OCI-LY3 (cell line): ENCODE data around the gene MAK.
"Not testable (repeated sequence)": the region's sequence is repeated elsewhere in the genome, so short reads cannot be mapped to it uniquely, and the experiment has no call there.

Experiments
- H2AFZ ChIP-seq: fragments of 200-600, 300-600 bp; shearing (Covaris generic); 2 replicates; pipeline ENCODE4 v1.6.0; 2014; ENCODE audit warnings: antibody characterized with exemption, low read depth, low read length
- H3K27ac ChIP-seq: fragments of 200-600, 300-600 bp; sonication (generic); 2 replicates; pipeline ENCODE4 v1.5.1; 2014; ENCODE audit warnings: mild to moderate bottlenecking, low read length, moderate library complexity, mixed read lengths
- H3K27me3 ChIP-seq: fragments of 200-600, 300-600 bp; sonication (generic); 2 replicates; pipeline ENCODE4 v1.6.1; 2014; ENCODE audit warnings: low read depth, low read length, mixed read lengths
- H3K36me3 ChIP-seq: fragments of 200-600, 300-600 bp; sonication (generic); replicated peaks from 2 replicates; pipeline ENCODE3; 2014; ENCODE audit warnings: low read depth, low read length, mixed read lengths
- H3K4me1 ChIP-seq: fragments of 300-600, 200-600 bp; sonication (generic); 2 replicates; pipeline ENCODE4 v1.6.1; 2014; ENCODE audit warnings: low read length, mixed read lengths
- H3K4me2 ChIP-seq: fragments of 200-600, 300-600 bp; sonication (generic); 2 replicates; pipeline ENCODE4 v1.6.1; 2014; ENCODE audit warnings: low read length, mixed read lengths
- H3K4me3 ChIP-seq: fragments of 300-600, 200-600 bp; sonication (generic); 2 replicates; pipeline ENCODE4 v1.5.1; 2014; ENCODE audit warnings: antibody characterized with exemption, mild to moderate bottlenecking, low read length, moderate library complexity
- H3K79me2 ChIP-seq: fragments of 300-600, 200-600 bp; shearing (Covaris generic); 2 replicates; pipeline ENCODE4 v1.6.1; 2014; ENCODE audit warnings: mild to moderate bottlenecking, low read length, mixed read lengths
- H3K9ac ChIP-seq: fragments of 300-600, 200-600 bp; shearing (Covaris generic); 2 replicates; pipeline ENCODE4 v1.6.0; 2014; ENCODE audit warnings: mild to moderate bottlenecking, low read length, moderate library complexity
- H3K9me3 ChIP-seq: fragments of 200-600, 300-600 bp; shearing (Covaris generic); 2 replicates; pipeline ENCODE4 v1.6.1; 2014; ENCODE audit warnings: low read length, mixed read lengths; ENCODE audit not compliant: insufficient read depth
- H4K20me1 ChIP-seq: fragments of 200-600, 300-600 bp; sonication (generic); 2 replicates; pipeline ENCODE4 v1.6.1; 2016; ENCODE audit warnings: low read length, mixed read lengths; ENCODE audit not compliant: insufficient read depth
- CTCF ChIP-seq: fragments of 200-600, 300-600 bp; sonication (generic); IDR thresholded peaks from 2 replicates; pipeline ENCODE4 v1.5.1; 2014; ENCODE audit warnings: antibody characterized with exemption, low read length, low read depth
- EZH2phosphoT487 ChIP-seq: fragments of 200-600 bp; shearing (Covaris generic); IDR thresholded peaks from 2 replicates; pipeline ENCODE4 v1.6.1; 2018; ENCODE audit warnings: antibody characterized with exemption, mixed run types, low read depth

MAK gene

GRCh38 chr6:10722820-10723566 is 115.3 kb downstream of the MAK start, which contains the start of gene TMEM14C:
TSS of gene TMEM14C (plus strand) at chr6:10723070. CDS start at chr6:10724614, 1,544 bp downstream.
- H3K9me3 ChIP-seq = no peaks in the 10 kb centered on the region
- H3K27ac ChIP-seq = peak within 1 kb of the TSS; percentile 16; the same call in 1 of the 2 replicates
- H3K36me3 ChIP-seq = no peaks in the 10 kb centered on the region
- no peaks in the 10 kb centered on the region for H3K27me3 ChIP-seq
- H3K79me2 ChIP-seq = 0 out of 2 replicates have a peak, but pooled peaks cover 3% of the 10 kb centered on the region
- H4K20me1 ChIP-seq = no peaks in the 10 kb centered on the region
- peak within 1 kb of the TSS; percentile 93 for H3K4me3 ChIP-seq
- TF ChIP-seq CTCF = no peak
- TF ChIP-seq EZH2phosphoT487 = no peak
- H2AFZ ChIP-seq = peak within 1 kb of the TSS; percentile 97
- peak within 1 kb of the TSS; percentile 80 for H3K4me2 ChIP-seq
- H3K9ac ChIP-seq = peak within 1 kb of the TSS; percentile 90
- H3K4me1 ChIP-seq = 0 out of 2 replicates have a peak, but pooled peaks cover 4% of the 10 kb centered on the region

DNA sequence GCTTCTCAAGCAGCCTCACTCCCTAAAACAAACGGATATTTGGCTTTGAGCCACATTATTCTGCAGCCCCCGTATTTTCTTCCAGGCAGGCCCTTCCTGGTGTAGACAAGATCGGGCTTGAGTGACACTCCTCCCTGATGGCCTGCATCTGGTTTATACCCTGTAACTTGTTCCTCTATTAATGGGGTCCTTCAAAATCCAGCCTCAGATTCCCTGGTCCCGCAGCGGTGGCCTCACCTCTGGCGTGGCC is 115.8 kb downstream of the MAK start:
- Histone ChIP-seq H3K79me2 (0 out of 2 replicates have a peak, but pooled peaks cover 3% of the 10 kb centered on the region), H3K4me2 (peak overlapping the region; percentile 80), H3K27me3 (no peaks in the 10 kb centered on the region), H3K9ac (peak overlapping the region; percentile 90), H2AFZ (peak overlapping the region; percentile 97), H4K20me1 (no peaks in the 10 kb centered on the region), H3K9me3 (no peaks in the 10 kb centered on the region), H3K4me1 (0 out of 2 replicates have a peak, but pooled peaks cover 4% of the 10 kb centered on the region), H3K4me3 (peak overlapping the region; percentile 93), H3K27ac (no peak overlapping the region), H3K36me3 (no peaks in the 10 kb centered on the region)
- TF ChIP-seq EZH2phosphoT487 (no peak), CTCF (no peak)

- H3K9ac ChIP-seq = peak overlapping the region; percentile 90; the same call in 1 of the 2 replicates
- H3K4me3 ChIP-seq = peak overlapping the region; percentile 93
- peak overlapping the region; percentile 97; the same call in 1 of the 2 replicates for H2AFZ ChIP-seq
- H3K27me3 ChIP-seq = no peaks in the 10 kb centered on the region
- H3K4me1 ChIP-seq = 0 out of 2 replicates have a peak, but pooled peaks cover 4% of the 10 kb centered on the region
- 0 out of 2 replicates have a peak, but pooled peaks cover 3% of the 10 kb centered on the region for H3K79me2 ChIP-seq
- H3K4me2 ChIP-seq = peak overlapping the region; percentile 80
- H3K9me3 ChIP-seq = no peaks in the 10 kb centered on the region
- no peak for TF ChIP-seq EZH2phosphoT487
- no peak for TF ChIP-seq CTCF
- H4K20me1 ChIP-seq = no peaks in the 10 kb centered on the region
- H3K36me3 ChIP-seq = no peaks in the 10 kb centered on the region
- H3K27ac ChIP-seq = no peak overlapping the region
These were observed 116.3 kb downstream of the MAK start for GRCh38 chr6:10721850-10722569.

DNA sequence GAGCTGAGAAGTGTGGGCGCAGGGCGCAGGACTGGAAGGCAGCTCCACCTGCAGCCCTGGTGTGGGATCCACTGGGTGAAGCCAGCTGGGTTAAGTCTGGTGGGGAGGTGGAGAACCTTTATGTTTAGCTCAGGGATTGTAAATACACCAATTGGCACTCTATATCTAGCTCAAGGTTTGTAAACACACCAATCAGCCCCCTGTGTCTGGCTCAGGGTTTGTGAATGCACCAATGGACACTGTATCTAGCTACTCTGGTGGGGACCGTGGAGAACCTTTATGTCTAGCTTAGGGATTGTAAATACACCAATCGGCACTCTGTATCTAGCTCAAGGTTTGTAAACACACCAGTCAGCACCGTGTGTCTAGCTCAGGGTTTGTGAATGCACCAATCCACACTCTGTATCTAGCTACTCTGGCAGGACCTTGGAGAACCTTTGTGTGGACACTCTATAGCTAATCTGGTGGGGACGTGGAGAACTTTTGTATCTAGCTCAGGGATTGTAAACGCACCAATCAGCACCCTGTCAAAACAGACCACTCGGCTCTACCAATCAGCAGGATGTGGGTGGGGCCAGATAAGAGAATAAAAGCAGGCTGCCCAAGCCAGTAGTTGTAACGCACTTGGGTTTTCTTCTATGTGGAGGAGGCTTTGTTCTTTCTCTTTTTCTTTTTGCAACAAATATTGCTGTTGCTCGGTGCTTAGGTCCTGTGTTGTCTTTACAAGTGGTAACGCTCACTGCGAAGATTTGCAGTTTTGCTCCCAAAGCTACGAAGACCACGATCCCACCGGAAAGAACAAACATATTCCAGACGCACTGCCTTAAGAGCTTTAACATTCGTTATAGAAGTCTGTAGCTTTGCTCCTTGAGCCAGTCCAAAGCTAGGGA is 117.1 kb downstream of the MAK start:
- H3K9ac ChIP-seq, H3K79me2 ChIP-seq, H3K4me2 ChIP-seq, H3K36me3 ChIP-seq, H2AFZ ChIP-seq, H4K20me1 ChIP-seq, H3K4me1 ChIP-seq, H3K27ac ChIP-seq, H3K4me3 ChIP-seq, H3K27me3 ChIP-seq, H3K9me3 ChIP-seq: not testable (repeated sequence)
